Coronary artery (tissue), 2 donors: ENCODE measurements around the gene TACC2.

Source experiments
- DNase-seq: peaks from one replicate; pipeline ENCODE4 v3.0.0-alpha.2; 2017; ENCODE audit warnings: low spot score
- H3K27ac ChIP-seq, 2 donors: fragments of 200-600 bp; sonication (generic); one replicate each; pipeline ENCODE4 v1.5.1; 2016 to 2019
- H3K4me3 ChIP-seq: fragments of 200-600 bp; sonication (generic); 2 replicates; pipeline ENCODE4 v1.5.1; 2016; ENCODE audit warnings: mild to moderate bottlenecking, moderate library complexity
- TF ChIP-seq, protein P1 (sequence below): fragments of 200-600 bp; sonication (generic); IDR thresholded peaks from one replicate; pipeline ENCODE4 v1.5.1; 2019; ENCODE audit warnings: antibody characterized with exemption

TACC2 gene

GRCh38 chr10:122236690-122237306, 247.8 kb downstream of the TACC2 start:
- TF ChIP-seq, protein P1, sequence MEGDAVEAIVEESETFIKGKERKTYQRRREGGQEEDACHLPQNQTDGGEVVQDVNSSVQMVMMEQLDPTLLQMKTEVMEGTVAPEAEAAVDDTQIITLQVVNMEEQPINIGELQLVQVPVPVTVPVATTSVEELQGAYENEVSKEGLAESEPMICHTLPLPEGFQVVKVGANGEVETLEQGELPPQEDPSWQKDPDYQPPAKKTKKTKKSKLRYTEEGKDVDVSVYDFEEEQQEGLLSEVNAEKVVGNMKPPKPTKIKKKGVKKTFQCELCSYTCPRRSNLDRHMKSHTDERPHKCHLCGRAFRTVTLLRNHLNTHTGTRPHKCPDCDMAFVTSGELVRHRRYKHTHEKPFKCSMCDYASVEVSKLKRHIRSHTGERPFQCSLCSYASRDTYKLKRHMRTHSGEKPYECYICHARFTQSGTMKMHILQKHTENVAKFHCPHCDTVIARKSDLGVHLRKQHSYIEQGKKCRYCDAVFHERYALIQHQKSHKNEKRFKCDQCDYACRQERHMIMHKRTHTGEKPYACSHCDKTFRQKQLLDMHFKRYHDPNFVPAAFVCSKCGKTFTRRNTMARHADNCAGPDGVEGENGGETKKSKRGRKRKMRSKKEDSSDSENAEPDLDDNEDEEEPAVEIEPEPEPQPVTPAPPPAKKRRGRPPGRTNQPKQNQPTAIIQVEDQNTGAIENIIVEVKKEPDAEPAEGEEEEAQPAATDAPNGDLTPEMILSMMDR = no peak
- Histone ChIP-seq H3K27ac (no peak overlapping the region), H3K4me3 (no peak overlapping the region)
- DNase-seq = no peak

DNA sequence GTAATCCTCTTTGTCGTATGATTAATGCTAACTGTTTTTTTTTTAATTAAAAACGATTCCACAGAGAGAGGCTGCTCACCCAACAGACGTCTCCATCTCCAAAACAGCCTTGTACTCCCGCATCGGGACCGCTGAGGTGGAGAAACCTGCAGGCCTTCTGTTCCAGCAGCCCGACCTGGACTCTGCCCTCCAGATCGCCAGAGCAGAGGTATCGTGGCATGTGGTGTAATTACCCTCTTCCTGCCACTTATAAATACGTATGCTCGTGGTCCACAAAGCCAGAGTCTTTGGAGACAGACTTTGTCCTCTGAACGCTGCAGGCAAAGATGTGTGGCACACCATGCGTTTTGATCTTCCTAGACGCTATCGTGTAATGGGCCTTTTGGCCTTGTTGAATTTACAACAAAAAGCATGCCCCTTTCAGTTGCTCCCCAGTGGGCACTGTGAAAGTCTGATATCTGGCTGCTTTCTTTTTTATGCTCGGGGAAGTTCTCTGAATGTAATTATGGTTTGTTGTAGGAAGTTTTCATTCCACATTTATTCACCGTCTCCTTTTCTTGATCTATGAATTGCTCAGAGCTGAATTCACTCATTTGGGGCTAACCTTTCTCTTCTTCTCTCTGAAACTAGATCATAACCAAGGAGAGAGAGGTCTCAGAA, 248.5 kb downstream of the TACC2 start:
- Histone ChIP-seq H3K4me3 (no peak overlapping the region), H3K27ac (no peak overlapping the region)
- no peak for DNase-seq
- TF ChIP-seq, protein P1 = no peak

- H3K4me3 ChIP-seq = no peak overlapping the region
- H3K27ac ChIP-seq = no peak overlapping the region
- DNase-seq = no peak
- TF ChIP-seq, protein P1 = no peak
These were observed 250.8 kb downstream of the TACC2 start for GRCh38 chr10:122239578-122240257.

DNA sequence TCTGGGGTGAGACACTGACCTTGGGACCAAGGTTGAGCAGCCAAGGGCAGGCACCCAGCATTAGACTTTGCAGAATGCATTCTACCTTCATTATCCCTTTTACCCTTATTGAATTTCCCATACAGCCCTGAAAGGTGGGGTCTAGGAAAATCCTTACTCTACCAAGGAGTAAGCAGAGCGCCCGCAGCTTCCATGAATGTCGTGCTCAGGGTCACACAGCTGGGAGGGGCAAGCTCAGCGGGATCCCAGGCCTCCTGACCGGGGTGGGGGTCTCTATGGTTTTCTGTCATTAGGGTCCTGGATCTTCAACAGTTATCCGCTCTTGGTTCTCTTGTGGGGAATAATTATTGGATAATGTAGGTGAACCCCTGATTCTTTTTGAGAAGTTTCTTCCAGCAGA, 251.4 kb downstream of the TACC2 start:
- Histone ChIP-seq H3K4me3 (no peak overlapping the region), H3K27ac (no peak overlapping the region)
- TF ChIP-seq, protein P1 = no peak
- no peak for DNase-seq

DNA sequence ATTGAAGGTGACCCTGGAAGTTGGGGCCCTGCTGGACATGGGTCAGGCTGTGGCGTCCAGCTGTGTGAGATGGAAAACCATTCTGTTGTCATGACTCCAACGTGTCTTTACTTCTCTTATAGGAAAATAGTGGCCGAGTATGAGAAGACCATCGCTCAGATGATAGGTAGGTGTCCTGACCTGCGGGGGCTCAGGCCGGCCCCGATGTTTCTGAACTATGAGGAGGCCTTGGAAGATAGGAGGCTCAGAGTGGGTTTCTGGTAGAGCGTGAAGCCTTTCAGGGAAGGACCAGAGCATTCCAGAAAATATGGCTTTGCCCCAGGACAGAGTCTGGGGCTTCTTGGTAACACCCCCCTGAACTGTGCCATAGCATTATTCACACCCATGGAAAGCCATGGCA, 252.9 kb downstream of the TACC2 start:
- Histone ChIP-seq H3K27ac (no peak overlapping the region), H3K4me3 (no peak overlapping the region)
- TF ChIP-seq, protein P1 = no peak
- DNase-seq = no peak

- no peak for DNase-seq
- H3K4me3 ChIP-seq = no peak overlapping the region
- TF ChIP-seq, protein P1 = no peak
- no peak overlapping the region for H3K27ac ChIP-seq
These were observed 254.6 kb downstream of the TACC2 start for GRCh38 chr10:122243550-122243949.
